HEK293 (cell line): ENCODE results near the gene ERFE.

Experiments
- CTCF ChIA-PET: fragments of 350-600 bp; formaldehyde crosslinking; extraction: SDS; loops from one replicate; lab custom pipeline; 2021; ENCODE audit warnings: antibody characterized with exemption; lab: Yijun Ruan, JAX
- POLR2A ChIA-PET: fragments of 300-600 bp; formaldehyde crosslinking; extraction: SDS; loops from one replicate; lab custom pipeline; 2020; ENCODE audit warnings: antibody characterized with exemption, inconsistent platforms; lab: Yijun Ruan, JAX
- H3K27ac ChIP-seq: fragments of 200-500 bp; sonication (Bioruptor generic); 2 replicates; pipeline ENCODE4 v1.5.1; 2014; ENCODE audit warnings: low read depth, low read length, control low read depth, inconsistent platforms; ENCODE audit errors: extremely low read depth
- H3K36me3 ChIP-seq, 2 experiments: fragments of 200-500 bp in 1 of 2; sonication (Bioruptor generic) in 1 of 2; 1 replicate in 1 of 2; 2 replicates in 1 of 2; pipeline ENCODE4 v1.5.1; 2014 to 2017; ENCODE audit warnings: inconsistent platforms in 2 of 2, low read length in 2 of 2; ENCODE audit not compliant: control insufficient read depth in 2 of 2, insufficient read depth in 1 of 2
- H3K4me1 ChIP-seq: fragments of 200-500 bp; sonication (Bioruptor generic); 2 replicates; pipeline ENCODE4 v1.5.1; 2014; ENCODE audit warnings: mild to moderate bottlenecking, low read length, inconsistent platforms; ENCODE audit not compliant: control insufficient read depth, insufficient read depth
- H3K4me3 ChIP-seq: 2 replicates; pipeline ENCODE4 v1.5.1; 2011; ENCODE audit warnings: low read depth, mild to moderate bottlenecking, control low read depth, low read length, moderate library complexity
- H3K9me3 ChIP-seq: fragments of 200-500 bp; sonication (Bioruptor generic); 2 replicates; pipeline ENCODE4 v1.5.1; 2014; ENCODE audit warnings: low read depth, low read length, inconsistent platforms; ENCODE audit not compliant: control insufficient read depth, insufficient read depth
- MEIS1 ChIP-seq: sonication (generic); formaldehyde crosslinking; IDR thresholded peaks from 2 replicates; pipeline ENCODE4 v1.8.1; 2022; ENCODE audit warnings: missing genetic modification reagents, mild to moderate bottlenecking, borderline replicate concordance
- WT1 ChIP-seq: fragments of 450-650 bp; formaldehyde crosslinking; IDR thresholded peaks from 2 replicates; pipeline ENCODE4 v1.5.1; 2016; ENCODE audit warnings: missing biosample characterization, missing genetic modification characterization
- ZIC2 ChIP-seq: fragments of 450-650 bp; formaldehyde crosslinking; IDR thresholded peaks from 2 replicates; pipeline ENCODE4 v1.5.1; 2016; ENCODE audit warnings: missing biosample characterization, missing genetic modification characterization
- ZNF23 ChIP-seq: fragments of 450-650 bp; formaldehyde crosslinking; IDR thresholded peaks from 2 replicates; pipeline ENCODE4 v1.5.1; 2016; ENCODE audit warnings: missing biosample characterization, missing genetic modification characterization, borderline replicate concordance
- ZNF416 ChIP-seq: fragments of 450-650 bp; formaldehyde crosslinking; IDR thresholded peaks from 2 replicates; pipeline ENCODE4 v1.5.1; 2016; ENCODE audit warnings: missing biosample characterization, missing genetic modification characterization
- TF ChIP-seq, protein P1 (sequence below): fragments of 450-650 bp; formaldehyde crosslinking; IDR thresholded peaks from 2 replicates; pipeline ENCODE4 v1.5.1; 2016; ENCODE audit warnings: missing biosample characterization, missing genetic modification characterization, borderline replicate concordance
- TF ChIP-seq, protein P2 (sequence below): fragments of 450-650 bp; formaldehyde crosslinking; IDR thresholded peaks from 2 replicates; pipeline ENCODE4 v1.5.1; 2016; ENCODE audit warnings: missing biosample characterization, missing genetic modification characterization
- TF ChIP-seq, protein P3 (sequence below): sonication (generic); formaldehyde crosslinking; IDR thresholded peaks from 2 replicates; pipeline ENCODE4 v1.8.1; 2022; ENCODE audit warnings: mild to moderate bottlenecking, moderate library complexity, missing genetic modification reagents

The ERFE gene

DNA sequence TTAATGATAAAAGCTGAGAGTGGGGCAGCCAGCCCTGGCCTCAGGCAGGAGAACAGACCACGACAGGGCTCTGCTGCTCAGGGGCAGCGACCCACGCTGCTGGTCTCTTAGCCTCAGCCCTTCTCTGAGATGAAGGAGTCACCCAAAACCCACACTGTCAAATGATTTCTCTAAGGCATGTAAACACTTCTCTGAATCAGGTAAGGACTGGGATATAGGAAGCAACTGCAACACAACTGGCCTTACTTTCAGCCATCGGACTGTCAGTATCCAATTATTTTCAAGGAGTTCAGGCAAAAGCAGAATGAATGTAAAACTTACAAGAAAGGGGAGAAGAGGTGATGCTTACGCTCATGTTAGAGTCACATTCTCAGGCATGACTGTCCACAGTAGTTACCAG is 21.8 kb downstream of the ERFE start:
- ChIA-PET CTCF (interaction anchor here (1.0 kb wide), 1 partner anchor 42 kb away, joined by 6 read pairs; no protein-coding TSS in a partner anchor), POLR2A (no interaction called here)
- no peaks in the 10 kb centered on the region for H3K9me3 ChIP-seq
- H3K4me3 ChIP-seq: no peak overlapping the region
- peaks cover 57 to 97% of the 10 kb centered on the region in 2 experiments for H3K36me3 ChIP-seq
- H3K4me1 ChIP-seq: no peaks in the 10 kb centered on the region
- H3K27ac ChIP-seq: no peak overlapping the region
- TF ChIP-seq WT1 (tag by site-specific recombination) (no peak), ZNF23 (tag by site-specific recombination) (no peak), ZNF416 (tag by site-specific recombination) (no peak), MEIS1 (no peak)
- TF ChIP-seq, all 188 proteins: peak for 0

DNA sequence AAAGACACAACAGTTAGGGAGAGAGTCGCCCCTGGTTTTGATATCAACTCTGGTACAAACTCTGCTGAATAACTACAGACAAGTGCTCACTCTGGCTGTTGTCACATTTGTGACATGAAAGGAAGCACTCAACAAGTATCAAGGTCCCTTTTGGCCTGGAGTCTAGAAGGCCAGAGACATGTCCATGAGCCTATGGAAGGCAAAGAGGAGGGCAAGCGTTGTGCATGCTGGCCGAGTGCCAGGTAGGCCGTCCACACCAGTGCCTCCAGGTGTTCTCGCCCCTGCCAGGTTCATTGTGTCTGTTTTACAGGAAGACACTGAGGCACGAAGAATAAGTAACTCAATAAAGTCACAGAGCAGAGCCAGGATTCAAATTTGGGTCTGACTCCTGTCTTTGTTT is 23.6 kb downstream of the ERFE start:
- TF ChIP-seq ZIC2 (tag by site-specific recombination): no peak
- ChIA-PET CTCF (no interaction called here), POLR2A (no interaction called here)
- Histone ChIP-seq H3K36me3 (peaks cover 70 to 100% of the 10 kb centered on the region in 2 experiments), H3K27ac (no peak overlapping the region), H3K9me3 (no peaks in the 10 kb centered on the region), H3K4me3 (no peak overlapping the region), H3K4me1 (no peaks in the 10 kb centered on the region)

DNA sequence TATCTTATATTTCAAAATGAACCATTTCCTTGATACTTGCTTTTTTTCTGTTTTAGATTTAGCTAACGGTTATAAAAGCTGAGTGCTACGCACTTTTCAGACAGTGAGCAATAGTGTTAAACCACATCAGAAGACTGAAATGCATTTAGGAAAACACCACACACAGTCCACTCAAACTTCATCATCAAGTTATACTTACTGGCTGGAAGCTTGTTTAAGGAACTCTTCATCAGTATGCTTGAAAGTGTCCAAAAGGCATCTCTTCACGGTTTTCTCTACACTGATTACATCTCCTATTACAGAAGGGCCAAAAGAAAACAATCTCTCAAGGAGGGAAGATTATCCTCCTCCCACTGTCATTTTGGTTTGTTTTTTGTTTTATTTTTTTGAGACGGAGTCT is 25.1 kb downstream of the ERFE start:
- TF ChIP-seq ZIC2 (tag by site-specific recombination): no peak
- TF ChIP-seq, all 188 proteins: peak for 0
- ChIA-PET POLR2A (no interaction called here), CTCF (interaction anchor here (0.6 kb wide), 1 partner anchor 97 kb away, joined by 3 read pairs; no protein-coding TSS in a partner anchor)
- peaks cover 60 to 100% of the 10 kb centered on the region in 2 experiments for H3K36me3 ChIP-seq
- H3K9me3 ChIP-seq: no peaks in the 10 kb centered on the region
- no peak overlapping the region for H3K27ac ChIP-seq
- no peak overlapping the region for H3K4me3 ChIP-seq
- H3K4me1 ChIP-seq: no peaks in the 10 kb centered on the region

DNA sequence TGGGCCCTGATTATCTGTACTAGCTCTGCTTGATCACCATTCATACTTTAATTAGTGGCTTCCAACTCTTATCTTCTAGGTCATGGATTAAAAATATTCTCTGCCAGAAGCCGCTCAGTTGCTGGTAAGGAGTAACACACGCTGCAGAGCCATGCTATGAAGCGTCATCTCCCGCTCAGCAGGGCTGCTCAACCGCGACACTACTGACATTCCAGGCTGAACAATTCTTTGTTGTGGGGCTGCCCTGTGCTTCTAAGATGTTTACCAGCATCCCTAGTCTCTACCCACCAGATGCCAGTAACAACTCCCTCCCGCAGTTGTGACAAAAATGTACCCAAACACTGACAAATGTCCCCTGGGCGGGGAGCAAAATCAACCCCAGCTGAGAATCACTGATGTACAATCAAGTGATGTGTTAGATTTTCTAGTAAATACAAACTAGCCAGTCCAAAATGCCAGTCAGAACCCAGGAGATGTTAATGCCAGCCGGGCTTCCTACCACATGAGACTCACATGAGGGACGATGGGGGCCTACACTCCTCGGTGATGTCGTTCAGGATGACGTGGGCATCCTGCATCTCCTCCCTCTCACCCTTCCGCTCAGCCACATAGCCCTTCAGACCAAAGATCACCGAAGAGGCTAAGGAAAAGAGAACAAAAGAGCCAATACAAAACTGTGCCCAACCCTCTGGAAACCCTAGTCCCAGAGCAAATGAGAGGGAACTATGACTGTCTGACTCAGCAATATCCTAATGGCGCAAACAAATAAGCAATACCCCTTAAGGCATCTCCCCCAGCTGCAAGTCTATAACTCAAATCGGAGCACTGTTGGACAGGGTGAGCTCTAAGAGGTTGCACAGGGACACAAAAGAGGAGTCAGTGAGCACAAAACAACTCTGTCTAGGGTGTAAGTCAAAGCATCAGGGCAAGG is 29.1 kb downstream of the ERFE start:
- no peaks in the 10 kb centered on the region for H3K4me1 ChIP-seq
- peaks cover 73 to 99% of the 10 kb centered on the region in 2 experiments for H3K36me3 ChIP-seq
- CTCF ChIA-PET: interaction anchor here (1.2 kb wide), 1 partner anchor 15 kb away, joined by 3 read pairs; no protein-coding TSS in a partner anchor
- no peak overlapping the region for H3K27ac ChIP-seq
- no peaks in the 10 kb centered on the region for H3K9me3 ChIP-seq
- no peak overlapping the region for H3K4me3 ChIP-seq
- TF ChIP-seq, protein P1, sequence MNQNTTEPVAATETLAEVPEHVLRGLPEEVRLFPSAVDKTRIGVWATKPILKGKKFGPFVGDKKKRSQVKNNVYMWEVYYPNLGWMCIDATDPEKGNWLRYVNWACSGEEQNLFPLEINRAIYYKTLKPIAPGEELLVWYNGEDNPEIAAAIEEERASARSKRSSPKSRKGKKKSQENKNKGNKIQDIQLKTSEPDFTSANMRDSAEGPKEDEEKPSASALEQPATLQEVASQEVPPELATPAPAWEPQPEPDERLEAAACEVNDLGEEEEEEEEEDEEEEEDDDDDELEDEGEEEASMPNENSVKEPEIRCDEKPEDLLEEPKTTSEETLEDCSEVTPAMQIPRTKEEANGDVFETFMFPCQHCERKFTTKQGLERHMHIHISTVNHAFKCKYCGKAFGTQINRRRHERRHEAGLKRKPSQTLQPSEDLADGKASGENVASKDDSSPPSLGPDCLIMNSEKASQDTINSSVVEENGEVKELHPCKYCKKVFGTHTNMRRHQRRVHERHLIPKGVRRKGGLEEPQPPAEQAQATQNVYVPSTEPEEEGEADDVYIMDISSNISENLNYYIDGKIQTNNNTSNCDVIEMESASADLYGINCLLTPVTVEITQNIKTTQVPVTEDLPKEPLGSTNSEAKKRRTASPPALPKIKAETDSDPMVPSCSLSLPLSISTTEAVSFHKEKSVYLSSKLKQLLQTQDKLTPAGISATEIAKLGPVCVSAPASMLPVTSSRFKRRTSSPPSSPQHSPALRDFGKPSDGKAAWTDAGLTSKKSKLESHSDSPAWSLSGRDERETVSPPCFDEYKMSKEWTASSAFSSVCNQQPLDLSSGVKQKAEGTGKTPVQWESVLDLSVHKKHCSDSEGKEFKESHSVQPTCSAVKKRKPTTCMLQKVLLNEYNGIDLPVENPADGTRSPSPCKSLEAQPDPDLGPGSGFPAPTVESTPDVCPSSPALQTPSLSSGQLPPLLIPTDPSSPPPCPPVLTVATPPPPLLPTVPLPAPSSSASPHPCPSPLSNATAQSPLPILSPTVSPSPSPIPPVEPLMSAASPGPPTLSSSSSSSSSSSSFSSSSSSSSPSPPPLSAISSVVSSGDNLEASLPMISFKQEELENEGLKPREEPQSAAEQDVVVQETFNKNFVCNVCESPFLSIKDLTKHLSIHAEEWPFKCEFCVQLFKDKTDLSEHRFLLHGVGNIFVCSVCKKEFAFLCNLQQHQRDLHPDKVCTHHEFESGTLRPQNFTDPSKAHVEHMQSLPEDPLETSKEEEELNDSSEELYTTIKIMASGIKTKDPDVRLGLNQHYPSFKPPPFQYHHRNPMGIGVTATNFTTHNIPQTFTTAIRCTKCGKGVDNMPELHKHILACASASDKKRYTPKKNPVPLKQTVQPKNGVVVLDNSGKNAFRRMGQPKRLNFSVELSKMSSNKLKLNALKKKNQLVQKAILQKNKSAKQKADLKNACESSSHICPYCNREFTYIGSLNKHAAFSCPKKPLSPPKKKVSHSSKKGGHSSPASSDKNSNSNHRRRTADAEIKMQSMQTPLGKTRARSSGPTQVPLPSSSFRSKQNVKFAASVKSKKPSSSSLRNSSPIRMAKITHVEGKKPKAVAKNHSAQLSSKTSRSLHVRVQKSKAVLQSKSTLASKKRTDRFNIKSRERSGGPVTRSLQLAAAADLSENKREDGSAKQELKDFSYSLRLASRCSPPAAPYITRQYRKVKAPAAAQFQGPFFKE: no peak
- TF ChIP-seq, protein P2, sequence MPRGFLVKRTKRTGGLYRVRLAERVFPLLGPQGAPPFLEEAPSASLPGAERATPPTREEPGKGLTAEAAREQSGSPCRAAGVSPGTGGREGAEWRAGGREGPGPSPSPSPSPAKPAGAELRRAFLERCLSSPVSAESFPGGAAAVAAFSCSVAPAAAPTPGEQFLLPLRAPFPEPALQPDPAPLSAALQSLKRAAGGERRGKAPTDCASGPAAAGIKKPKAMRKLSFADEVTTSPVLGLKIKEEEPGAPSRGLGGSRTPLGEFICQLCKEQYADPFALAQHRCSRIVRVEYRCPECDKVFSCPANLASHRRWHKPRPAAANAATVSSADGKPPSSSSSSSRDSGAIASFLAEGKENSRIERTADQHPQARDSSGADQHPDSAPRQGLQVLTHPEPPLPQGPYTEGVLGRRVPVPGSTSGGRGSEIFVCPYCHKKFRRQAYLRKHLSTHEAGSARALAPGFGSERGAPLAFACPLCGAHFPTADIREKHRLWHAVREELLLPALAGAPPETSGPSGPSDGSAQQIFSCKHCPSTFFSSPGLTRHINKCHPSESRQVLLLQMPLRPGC (tag by site-specific recombination): no peak
- TF ChIP-seq, protein P3, sequence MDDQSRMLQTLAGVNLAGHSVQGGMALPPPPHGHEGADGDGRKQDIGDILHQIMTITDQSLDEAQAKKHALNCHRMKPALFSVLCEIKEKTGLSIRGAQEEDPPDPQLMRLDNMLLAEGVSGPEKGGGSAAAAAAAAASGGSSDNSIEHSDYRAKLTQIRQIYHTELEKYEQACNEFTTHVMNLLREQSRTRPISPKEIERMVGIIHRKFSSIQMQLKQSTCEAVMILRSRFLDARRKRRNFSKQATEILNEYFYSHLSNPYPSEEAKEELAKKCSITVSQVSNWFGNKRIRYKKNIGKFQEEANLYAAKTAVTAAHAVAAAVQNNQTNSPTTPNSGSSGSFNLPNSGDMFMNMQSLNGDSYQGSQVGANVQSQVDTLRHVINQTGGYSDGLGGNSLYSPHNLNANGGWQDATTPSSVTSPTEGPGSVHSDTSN (CRISPR knock-in tag): no peak
- POLR2A ChIA-PET: no interaction called here
